Pancreas (tissue), 10 donors: ENCODE results near the gene ZNF749. TPM values are rescaled to one million over a fixed set of nuclear protein-coding genes. Genes with fewer than 3 reads are reported as not detected.
A peak's percentile ranks its signal among the peaks of the same experiment; 100 is the strongest.

Source experiments
- ATAC-seq, 4 donors: fragments of 200-7000 bp; cut with Tn5 transposase; one replicate each; pipeline versions ENCODE4 v1.8.0 to v1.9.1; 2020; ENCODE audit warnings: mild to moderate bottlenecking in 4 of 4, moderate library complexity in 4 of 4
- DNase-seq, 6 donors: peaks; one replicate each; pipeline ENCODE4 v3.0.0-alpha.2; 2020
- FAIRE-seq: peaks from 2 replicates; lab custom pipeline; 2012; peaks lifted over from hg19 to GRCh38; lab: Jason Lieb, UNC
- H3K27ac ChIP-seq, 4 donors: fragments of 200-600 bp; sonication (generic); 1 replicate in 3 of 4; 2 replicates in 1 of 4; pipeline versions ENCODE4 v1.5.0 to v1.8.0; 2020
- H3K27me3 ChIP-seq, 4 donors: fragments of 200-600 bp; one replicate each; pipeline ENCODE4 v1.8.0; 2021
- H3K36me3 ChIP-seq, 3 donors: fragments of 200-600 bp; sonication (generic) in 1 of 3; one replicate each; pipeline versions ENCODE4 v1.5.0 to v1.8.0; 2020 to 2021
- H3K4me1 ChIP-seq, 3 donors: fragments of 200-600 bp; one replicate each; pipeline ENCODE4 v1.8.0; 2021
- H3K4me3 ChIP-seq, 4 donors: fragments of 200-600 bp; sonication (generic) in 2 of 4; one replicate each; pipeline versions ENCODE4 v1.5.0 to v1.8.0; 2020 to 2021
- H3K9me3 ChIP-seq, 4 donors: fragments of 200-600 bp; one replicate each; pipeline ENCODE4 v1.8.0; 2021
- WGBS, 2 donors: extraction: QIAGEN DNeasy Blood & Tissue Kit; methylation state at CpG; one replicate each; pipeline ENCODE4 v1.1.7; 2013; 5-methylcytosine and 5-hydroxymethylcytosine counted together
- intact Hi-C, 3 donors: fragments of 100-400 bp; cut with DNase I; formaldehyde crosslinking; loops; one replicate each; pipeline versions ENCODE4 v1.11.1 to v1.14.2; 2022
- polyA plus RNA-seq, 2 donors: library from polyadenylated mRNA; stranded (reverse); fragments of 200-250 nt; gene quantifications; one replicate each; pipeline ENCODE4 v1.2.3, GENCODE V29; 2013
- total RNA-seq, 6 donors: library from RNA; stranded (reverse); fragmentation: NEBNext Ultra II Directional in 4 of 6; extraction: Animal tissue kit (Norgen Biotek cat#: 25700) in 4 of 6; gene quantifications; one replicate each; pipeline versions ENCODE4 v1.2.1 to v1.2.4, GENCODE V29; 2021 to 2023
- TF ChIP-seq, protein P1 (sequence below), 4 donors: fragments of 200-600 bp; sonication (generic) in 3 of 4; IDR thresholded peaks; one replicate each; pipeline versions ENCODE4 v1.5.0 to v1.8.0; 2021; ENCODE audit warnings: antibody characterized with exemption in 4 of 4
- donor health status: healthy with polysubstance abuse.
- donor health status: DM: no; HTN: no; CAD: no; lungs with moderate emphysema.
- donor health status: DM: no; HTN: no; CAD: no.
- donor health status: control.
- donor health status: control.
- donor health status: Bipolar disorder and iron deficiency.
- donor health status: DM: yes; HTN: yes; CAD: no.
- donor health status: DM: no; HTN: no; CAD: no.
- donor health status: DM: no; HTN: no; CAD: no.
- donor health status: DM: yes; HTN: yes; CAD: no.

ZNF749 gene
- total and polyA plus RNA-seq, 8 donors: 2.1 to 7.2 (median 5.0) TPM

- ATAC-seq: no peak
- Histone ChIP-seq H3K4me1 (no peaks in the 10 kb centered on the region), H3K27ac (no peak overlapping the region), H3K36me3 (peaks cover 0 to 35% (median 6%) of the 10 kb centered on the region in 3 donors), H3K4me3 (no peak overlapping the region), H3K9me3 (peaks cover 0 to 5% (median 0%) of the 10 kb centered on the region in 4 donors), H3K27me3 (no peaks in the 10 kb centered on the region)
- intact Hi-C loops: no loop called here
- DNase-seq: no peak
- WGBS, 2 donors: 98% methylated on average over 4 of the region's 4 CpGs
- TF ChIP-seq, protein P1, sequence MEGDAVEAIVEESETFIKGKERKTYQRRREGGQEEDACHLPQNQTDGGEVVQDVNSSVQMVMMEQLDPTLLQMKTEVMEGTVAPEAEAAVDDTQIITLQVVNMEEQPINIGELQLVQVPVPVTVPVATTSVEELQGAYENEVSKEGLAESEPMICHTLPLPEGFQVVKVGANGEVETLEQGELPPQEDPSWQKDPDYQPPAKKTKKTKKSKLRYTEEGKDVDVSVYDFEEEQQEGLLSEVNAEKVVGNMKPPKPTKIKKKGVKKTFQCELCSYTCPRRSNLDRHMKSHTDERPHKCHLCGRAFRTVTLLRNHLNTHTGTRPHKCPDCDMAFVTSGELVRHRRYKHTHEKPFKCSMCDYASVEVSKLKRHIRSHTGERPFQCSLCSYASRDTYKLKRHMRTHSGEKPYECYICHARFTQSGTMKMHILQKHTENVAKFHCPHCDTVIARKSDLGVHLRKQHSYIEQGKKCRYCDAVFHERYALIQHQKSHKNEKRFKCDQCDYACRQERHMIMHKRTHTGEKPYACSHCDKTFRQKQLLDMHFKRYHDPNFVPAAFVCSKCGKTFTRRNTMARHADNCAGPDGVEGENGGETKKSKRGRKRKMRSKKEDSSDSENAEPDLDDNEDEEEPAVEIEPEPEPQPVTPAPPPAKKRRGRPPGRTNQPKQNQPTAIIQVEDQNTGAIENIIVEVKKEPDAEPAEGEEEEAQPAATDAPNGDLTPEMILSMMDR (IDR thresholded peaks at IDR 0.05): no peak
- FAIRE-seq: no peak
Observed at GRCh38 chr19:57419439-57419838, 15.7 kb upstream of the ZNF749 start.

GRCh38 chr19:57421037-57421436 is 14.1 kb upstream of the ZNF749 start:
- peaks cover 0 to 5% (median 0%) of the 10 kb centered on the region in 4 donors for H3K9me3 ChIP-seq
- TF ChIP-seq, protein P1 (IDR thresholded peaks at IDR 0.05): no peak
- WGBS, 2 donors: 95 to 100% methylated on average over 3 of the region's 3 CpGs
- H3K36me3 ChIP-seq: peaks cover 0 to 35% (median 6%) of the 10 kb centered on the region in 3 donors
- no peaks in the 10 kb centered on the region for H3K4me1 ChIP-seq
- no peak overlapping the region for H3K27ac ChIP-seq
- FAIRE-seq: no peak
- intact Hi-C loops: no loop called here
- DNase-seq: no peak
- no peak overlapping the region for H3K4me3 ChIP-seq
- no peaks in the 10 kb centered on the region for H3K27me3 ChIP-seq
- no peak for ATAC-seq

DNA sequence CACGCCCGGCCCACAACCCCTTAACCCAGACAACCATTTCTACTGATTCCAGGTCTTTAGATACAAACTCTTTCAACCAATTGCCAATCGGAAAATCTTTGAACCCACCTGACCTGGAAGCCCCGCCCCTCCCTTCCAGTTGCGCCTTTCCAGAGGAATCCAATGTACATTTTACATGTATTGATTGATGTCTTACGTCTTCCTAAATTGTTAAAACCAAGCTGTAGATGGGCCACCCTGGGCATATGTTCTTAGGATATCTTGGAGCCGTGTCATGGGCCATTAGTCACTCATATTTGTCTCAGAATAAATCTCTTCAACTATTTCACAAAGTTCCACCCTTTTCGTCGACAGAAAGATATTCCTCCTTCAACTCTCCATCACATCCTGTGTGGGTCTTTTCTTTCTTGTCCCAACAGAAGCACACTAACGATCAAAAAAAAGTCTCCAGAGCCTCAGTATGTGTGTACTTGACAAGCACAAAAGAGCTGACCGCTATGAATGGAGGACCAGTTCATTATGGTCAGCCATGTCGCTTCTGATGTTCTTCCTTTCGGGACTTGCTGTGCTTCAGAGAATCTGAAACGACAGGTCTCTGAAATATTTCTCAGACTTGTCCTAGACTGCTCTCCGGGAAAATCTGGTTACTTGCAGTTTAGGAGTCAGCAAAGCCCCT is 601 bp upstream of the ZNF749 start:
- Histone ChIP-seq H3K4me1 (peaks cover 0 to 4% (median 0%) of the 10 kb centered on the region in 3 donors), H3K36me3 (no peaks in the 10 kb centered on the region), H3K27ac (no peak overlapping the region), H3K27me3 (no peaks in the 10 kb centered on the region), H3K4me3 (peak overlapping the region; percentile 60 to 94 (median 68)), H3K9me3 (no peaks in the 10 kb centered on the region)
- DNase-seq (no peak), FAIRE-seq (no peak), ATAC-seq (peak; percentile 5 to 22 (median 8))
- TF ChIP-seq, protein P1 (IDR thresholded peaks at IDR 0.05): no peak
- WGBS, 2 donors: 24% methylated on average over 15 of the region's 15 CpGs
- intact Hi-C loops: no loop called here

DNA sequence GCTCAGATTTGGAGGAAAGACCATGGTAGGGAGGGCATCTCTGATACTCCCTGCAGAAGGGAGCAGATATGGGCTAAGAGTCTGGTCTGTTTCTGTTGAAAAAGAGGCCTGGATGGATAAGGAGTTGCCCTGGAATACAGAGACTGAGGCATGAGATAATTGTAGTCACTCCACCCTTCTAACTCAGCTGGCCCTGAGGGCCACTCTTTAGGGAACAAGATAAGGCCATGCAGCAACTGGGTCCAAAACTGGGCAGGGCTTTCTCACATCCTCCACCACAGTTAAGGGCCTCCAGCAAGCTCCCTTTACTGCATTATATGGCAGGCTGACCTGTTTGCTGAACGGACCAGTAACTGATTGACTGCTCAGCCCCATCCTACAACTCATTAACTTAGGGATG is 1.3 kb downstream of the ZNF749 start:
- intact Hi-C loops: no loop called here
- FAIRE-seq (no peak), ATAC-seq (no peak), DNase-seq (no peak)
- TF ChIP-seq, protein P1 (IDR thresholded peaks at IDR 0.05): no peak
- H3K9me3 ChIP-seq: no peaks in the 10 kb centered on the region
- H3K4me1 ChIP-seq: peaks cover 0 to 4% (median 0%) of the 10 kb centered on the region in 3 donors
- H3K4me3 ChIP-seq: peak overlapping the region in 1 of 4 donors; percentile 94
- WGBS, 2 donors: 50 to 62% methylated on average over 1 of the region's 1 CpG
- no peak overlapping the region for H3K27ac ChIP-seq
- H3K27me3 ChIP-seq: no peaks in the 10 kb centered on the region
- no peaks in the 10 kb centered on the region for H3K36me3 ChIP-seq

- Histone ChIP-seq H3K27ac (no peak overlapping the region), H3K36me3 (no peaks in the 10 kb centered on the region), H3K27me3 (no peaks in the 10 kb centered on the region), H3K4me1 (peaks cover 0 to 4% (median 0%) of the 10 kb centered on the region in 3 donors), H3K4me3 (no peak overlapping the region), H3K9me3 (no peaks in the 10 kb centered on the region)
- FAIRE-seq (no peak), DNase-seq (no peak), ATAC-seq (no peak)
- intact Hi-C loops: no loop called here
- TF ChIP-seq, protein P1 (IDR thresholded peaks at IDR 0.05): no peak
- WGBS, 2 donors: 78 to 85% methylated on average over 4 of the region's 4 CpGs
Observed at GRCh38 chr19:57437931-57438330, 2.8 kb downstream of the ZNF749 start.
